HepG2 (cell line): ENCODE data around the gene ENTREP3. TPM values are rescaled to one million over a fixed set of nuclear protein-coding genes. Genes with fewer than 3 reads are reported as not detected.

Source experiments
- ATAC-seq: fragments of 200-7000 bp; cut with Tn5 transposase; 3 replicates; pipeline ENCODE4 v1.9.1; 2020; ENCODE audit warnings: mild to moderate bottlenecking, moderate library complexity
- BruUV-seq: library from RNA; stranded (reverse); fragments of 400-500 nt; replicated peaks from 2 replicates; lab custom pipeline; 2021; lab: Mats Ljungman, UMichigan
- CTCF ChIA-PET: fragments of 300-600 bp; formaldehyde crosslinking; extraction: SDS; loops from one replicate; lab custom pipeline; 2021; ENCODE audit warnings: low total read pairs, inconsistent platforms, low intra/inter-chr PET ratio; lab: Yijun Ruan, JAX
- POLR2A ChIA-PET: fragments of 350-600 bp; sonication (Branson Sonifier 250); formaldehyde crosslinking; loops from one replicate; lab custom pipeline; 2020; ENCODE audit warnings: antibody characterized with exemption, inconsistent platforms; lab: Yijun Ruan, JAX
- DNase-seq: peaks from one replicate; pipeline ENCODE4 v3.0.0-alpha.2; 2015; ENCODE audit warnings: low spot score
- FAIRE-seq: peaks from 3 replicates; lab custom pipeline; 2011; peaks lifted over from hg19 to GRCh38; lab: Jason Lieb, UNC
- H2AFZ ChIP-seq: one replicate; pipeline ENCODE4 v1.6.1; 2011; ENCODE audit warnings: low read length, inconsistent platforms
- H3K27ac ChIP-seq: fragments of 300-600 bp; 3 replicates; pipeline ENCODE4 v1.8.0; 2011; ENCODE audit warnings: mixed run types, mild to moderate bottlenecking, mixed read lengths, low read length, inconsistent platforms; ENCODE audit not compliant: insufficient read depth; ENCODE audit errors: extremely low read length
- H3K27me3 ChIP-seq, 2 experiments: fragments of 200-600 bp in 1 of 2; 2 replicates in 1 of 2; 3 replicates in 1 of 2; pipeline versions ENCODE4 v1.6.0 to v1.8.0; 2011; ENCODE audit warnings: low read length in 2 of 2, mild to moderate bottlenecking in 2 of 2, moderate library complexity in 2 of 2, inconsistent platforms in 1 of 2; ENCODE audit not compliant: insufficient read depth in 2 of 2, control insufficient read depth in 1 of 2
- H3K36me3 ChIP-seq, 2 experiments: fragments of 200-600 bp in 1 of 2; replicated peaks in 1 of 2; 2 replicates in 1 of 2; 3 replicates in 1 of 2; pipeline versions ENCODE4 v1.5.1 to v1.8.0; 2011; ENCODE audit warnings: low read length in 2 of 2, inconsistent platforms in 1 of 2; ENCODE audit not compliant: insufficient read depth in 2 of 2, control insufficient read depth in 1 of 2
- H3K4me1 ChIP-seq: 2 replicates; pipeline ENCODE4 v1.5.1; 2012; ENCODE audit warnings: low read length, inconsistent platforms; ENCODE audit not compliant: insufficient read depth
- H3K4me2 ChIP-seq: 2 replicates; pipeline ENCODE4 v1.6.0; 2011; ENCODE audit warnings: low read depth, low read length, inconsistent platforms
- H3K4me3 ChIP-seq, 3 experiments: fragments of 200-600 bp in 1 of 3; sonication (generic), shearing (Covaris generic) in 1 of 3; replicated peaks in 1 of 3; 2 replicates each; pipeline ENCODE4 v1.5.1; 2011 to 2016; ENCODE audit warnings: low read length in 3 of 3, inconsistent platforms in 2 of 3, low read depth in 2 of 3, mild to moderate bottlenecking in 2 of 3, control low read depth in 1 of 3, mixed read lengths in 1 of 3; ENCODE audit not compliant: insufficient read depth in 1 of 3
- H3K79me2 ChIP-seq: one replicate; pipeline ENCODE4 v1.6.1; 2011; ENCODE audit warnings: low read length, inconsistent platforms; ENCODE audit not compliant: insufficient read depth
- H3K9ac ChIP-seq: 2 replicates; pipeline ENCODE4 v1.6.0; 2011; ENCODE audit warnings: mild to moderate bottlenecking, low read depth, low read length, inconsistent platforms; ENCODE audit not compliant: insufficient read depth
- H3K9me3 ChIP-seq: 2 replicates; pipeline ENCODE4 v1.5.1; 2012; ENCODE audit warnings: mild to moderate bottlenecking, low read length
- H4K20me1 ChIP-seq: 2 replicates; pipeline ENCODE4 v1.6.0; 2011; ENCODE audit warnings: inconsistent platforms, mild to moderate bottlenecking, low read length, moderate library complexity; ENCODE audit not compliant: insufficient read depth
- MTF2 ChIP-seq: sonication (generic); formaldehyde crosslinking; IDR thresholded peaks from 2 replicates; pipeline ENCODE4 v1.5.0; 2020; ENCODE audit warnings: missing genetic modification reagents, borderline replicate concordance
- SNAPC2 ChIP-seq: sonication (generic); formaldehyde crosslinking; IDR thresholded peaks from 2 replicates; pipeline ENCODE4 v1.8.1; 2022; ENCODE audit warnings: mild to moderate bottlenecking, missing genetic modification reagents
- TBP ChIP-seq: sonication (generic); formaldehyde crosslinking; IDR thresholded peaks from 2 replicates; pipeline ENCODE4 v1.5.0; 2020; ENCODE audit warnings: missing genetic modification reagents
- ZNF101 ChIP-seq: sonication (generic); formaldehyde crosslinking; IDR thresholded peaks from 2 replicates; pipeline ENCODE4 v1.4.0; 2020; ENCODE audit warnings: mild to moderate bottlenecking, low read depth, missing genetic modification reagents, borderline replicate concordance
- ZNF225 ChIP-seq: sonication (generic); formaldehyde crosslinking; IDR thresholded peaks from 2 replicates; pipeline ENCODE4 v1.4.0; 2020; ENCODE audit warnings: mild to moderate bottlenecking, missing genetic modification reagents
- ZNF280B ChIP-seq: sonication (generic); formaldehyde crosslinking; IDR thresholded peaks from 2 replicates; pipeline ENCODE4 v1.5.0; 2020; ENCODE audit warnings: missing genetic modification reagents, mild to moderate bottlenecking, borderline replicate concordance
- ZNF501 ChIP-seq: sonication (generic); formaldehyde crosslinking; IDR thresholded peaks from 2 replicates; pipeline ENCODE4 v1.5.1; 2020; ENCODE audit warnings: mild to moderate bottlenecking, moderate library complexity, missing genetic modification reagents
- ZZZ3 ChIP-seq: sonication (generic); formaldehyde crosslinking; IDR thresholded peaks from 2 replicates; pipeline ENCODE4 v1.4.0; 2020; ENCODE audit warnings: missing genetic modification reagents, mild to moderate bottlenecking, borderline replicate concordance
- WGBS: methylation state at CpG from one replicate; pipeline ENCODE4 v1.1.6; 2017; ENCODE audit warnings: low lambda C conversion rate; 5-methylcytosine and 5-hydroxymethylcytosine counted together
- in situ Hi-C: cut with HindIII; loops from 2 replicates; pipeline ENCODE4 v1.10.0; 2017; ENCODE audit warnings: low pct_unique_long_range_greater_than_20kb; ENCODE audit not compliant: extremely low pct_ligation_motif_present
- intact Hi-C: fragments of 100-400 bp; cut with micrococcal nuclease; formaldehyde crosslinking; loops from one replicate; pipeline ENCODE4 v1.10.0; 2022; ENCODE audit not compliant: unreplicated experiment
- polyA plus RNA-seq, 8 experiments: library from polyadenylated mRNA; depleted of rRNA in 3 of 8; stranded (reverse) in 7 of 8; unstranded in 1 of 8; fragments of >200 nt; fragmentation: Illumina TruSeq in 4 of 8; extraction: Trizol in 4 of 8; gene quantifications; 2 replicates each; pipeline versions ENCODE4 v1.2.1 to v1.2.3, GENCODE V29; 2011 to 2016; ENCODE audit warnings: low read depth in 4 of 8, missing spikeins in 1 of 8, mixed read lengths in 1 of 8; ENCODE audit not compliant: insufficient read depth in 1 of 8
- total RNA-seq, 5 experiments: library from RNA; depleted of rRNA; stranded (reverse); fragments of >200 nt; fragmentation: Illumina TruSeq; extraction: Trizol; gene quantifications; 2 replicates each; pipeline ENCODE4 v1.2.3, GENCODE V29; 2016; ENCODE audit warnings: low read depth in 1 of 5
- TF ChIP-seq, protein P1 (sequence below): fragments of 450-650 bp; IDR thresholded peaks from 2 replicates; pipeline ENCODE4 v1.6.1; 2017
- TF ChIP-seq, protein P2 (sequence below): sonication (generic); formaldehyde crosslinking; IDR thresholded peaks from 2 replicates; pipeline ENCODE4 v1.4.0; 2020; ENCODE audit warnings: low read depth, missing genetic modification reagents

The ENTREP3 gene
- total and polyA plus RNA-seq, 2 of the 13 experiments (the other 11 are each of a cell fraction or from before 2014, with no cell fraction given), result 4.1 to 9.9 TPM

GRCh38 chr1:155207806-155208540, 47.3 kb downstream of the ENTREP3 start, which contains the start of gene THBS3 (continued):
- TF ChIP-seq ZZZ3, result no peak
- no peak for TF ChIP-seq ZNF501 (CRISPR knock-in tag)
- TF ChIP-seq MTF2 (CRISPR knock-in tag), result no peak
- TF ChIP-seq, all 625 proteins: peak for 5

DNA sequence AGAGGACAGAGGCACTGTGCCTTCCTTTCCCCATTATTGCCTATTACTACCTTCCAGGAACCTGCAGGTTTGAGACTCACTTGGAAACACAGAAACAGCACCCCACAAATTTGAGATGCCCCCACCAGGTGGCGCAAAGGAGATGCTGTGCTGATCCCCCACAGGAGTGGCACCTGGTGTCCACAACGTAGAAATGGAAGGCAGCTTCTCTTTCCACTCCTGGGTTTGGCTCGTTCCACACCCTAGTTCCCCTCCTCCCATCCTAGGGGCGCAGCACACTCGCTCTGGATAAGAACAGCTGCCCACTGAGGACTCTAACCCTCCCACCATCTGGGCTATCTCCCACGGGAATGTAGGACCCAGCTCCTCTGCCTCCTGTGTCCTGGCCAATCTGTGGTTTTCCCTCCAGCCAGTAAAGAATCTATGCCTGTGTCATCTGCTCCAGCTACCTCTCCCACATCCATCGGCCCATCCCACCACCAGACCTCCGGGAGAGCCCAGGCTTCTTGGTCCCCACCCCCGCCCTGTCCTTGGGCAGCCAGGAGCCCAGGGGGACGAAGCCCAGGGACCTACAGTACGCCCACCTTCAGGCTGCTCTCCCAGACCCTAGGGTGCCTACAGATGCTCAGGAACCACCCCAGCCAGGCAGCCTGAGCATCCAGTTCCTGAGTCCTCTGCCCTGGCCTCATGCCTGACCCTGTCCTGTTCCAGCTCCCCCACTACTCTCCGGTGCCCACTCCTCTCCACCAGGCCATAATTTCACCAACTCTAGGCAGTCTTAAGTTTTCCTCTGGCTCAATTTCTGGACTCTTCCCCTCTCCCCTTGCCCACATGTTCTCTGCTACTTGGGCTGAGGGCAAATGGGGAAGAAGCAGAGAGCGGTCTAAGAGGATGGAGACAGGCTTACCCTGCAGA, 48.1 kb downstream of the ENTREP3 start:
- H4K20me1 ChIP-seq, result no peaks in the 10 kb centered on the region
- no TSS peak for BruUV-seq
- H3K4me1 ChIP-seq, result peaks cover 29% of the 10 kb centered on the region
- ChIA-PET POLR2A (interaction anchor here (1.0 to 3.5 kb wide), 3 partner anchors 14 to 72 kb away, joined by 3 to 19 read pairs (median 5); no protein-coding TSS in a partner anchor), CTCF (interaction anchor here (0.7 to 2.4 kb wide), 8 partner anchors 14 to 387 kb away, joined by 3 to 13 read pairs (median 4); partner anchors contain the start of genes KRTCAP2 and TRIM46)
- peaks cover 3 to 5% of the 10 kb centered on the region in 2 experiments; a peak in 3 of 5 replicates for H3K36me3 ChIP-seq
- H3K9ac ChIP-seq, result peak overlapping the region; percentile 100; the same call in 1 of the 2 replicates
- peak overlapping the region in 2 of 3 experiments; percentile 32 to 99; a peak in 3 of 6 replicates for H3K4me3 ChIP-seq
- H3K27me3 ChIP-seq, result peaks cover 0 to 24% of the 10 kb centered on the region in 2 experiments; a peak in 4 of 5 replicates
- H3K4me2 ChIP-seq, result peak overlapping the region; percentile 100
- no peak overlapping the region for H3K27ac ChIP-seq
- no peaks in the 10 kb centered on the region for H3K9me3 ChIP-seq
- peak; percentile 72 for DNase-seq
- in situ Hi-C loops (loop anchor here (10.0 kb wide), 1 partner anchor 388 kb away; no protein-coding TSS in a partner anchor), intact Hi-C loops (loop anchor here (1.0 to 10.0 kb wide), 4 partner anchors 20 to 115 kb away; partner anchors contain the start of genes FDPS, PKLR and RUSC1)
- FAIRE-seq, result peak; percentile 88
- peak overlapping the region; percentile 51 for H2AFZ ChIP-seq
- H3K79me2 ChIP-seq, result peaks cover 13% of the 10 kb centered on the region
- 10% methylated on average over 9 of the region's 13 CpGs for WGBS
- ATAC-seq, result peak; percentile 55
- no peak for TF ChIP-seq ZNF225 (CRISPR knock-in tag)
- TF ChIP-seq, protein P1, sequence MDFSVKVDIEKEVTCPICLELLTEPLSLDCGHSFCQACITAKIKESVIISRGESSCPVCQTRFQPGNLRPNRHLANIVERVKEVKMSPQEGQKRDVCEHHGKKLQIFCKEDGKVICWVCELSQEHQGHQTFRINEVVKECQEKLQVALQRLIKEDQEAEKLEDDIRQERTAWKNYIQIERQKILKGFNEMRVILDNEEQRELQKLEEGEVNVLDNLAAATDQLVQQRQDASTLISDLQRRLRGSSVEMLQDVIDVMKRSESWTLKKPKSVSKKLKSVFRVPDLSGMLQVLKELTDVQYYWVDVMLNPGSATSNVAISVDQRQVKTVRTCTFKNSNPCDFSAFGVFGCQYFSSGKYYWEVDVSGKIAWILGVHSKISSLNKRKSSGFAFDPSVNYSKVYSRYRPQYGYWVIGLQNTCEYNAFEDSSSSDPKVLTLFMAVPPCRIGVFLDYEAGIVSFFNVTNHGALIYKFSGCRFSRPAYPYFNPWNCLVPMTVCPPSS, result no peak
- TF ChIP-seq, protein P2, sequence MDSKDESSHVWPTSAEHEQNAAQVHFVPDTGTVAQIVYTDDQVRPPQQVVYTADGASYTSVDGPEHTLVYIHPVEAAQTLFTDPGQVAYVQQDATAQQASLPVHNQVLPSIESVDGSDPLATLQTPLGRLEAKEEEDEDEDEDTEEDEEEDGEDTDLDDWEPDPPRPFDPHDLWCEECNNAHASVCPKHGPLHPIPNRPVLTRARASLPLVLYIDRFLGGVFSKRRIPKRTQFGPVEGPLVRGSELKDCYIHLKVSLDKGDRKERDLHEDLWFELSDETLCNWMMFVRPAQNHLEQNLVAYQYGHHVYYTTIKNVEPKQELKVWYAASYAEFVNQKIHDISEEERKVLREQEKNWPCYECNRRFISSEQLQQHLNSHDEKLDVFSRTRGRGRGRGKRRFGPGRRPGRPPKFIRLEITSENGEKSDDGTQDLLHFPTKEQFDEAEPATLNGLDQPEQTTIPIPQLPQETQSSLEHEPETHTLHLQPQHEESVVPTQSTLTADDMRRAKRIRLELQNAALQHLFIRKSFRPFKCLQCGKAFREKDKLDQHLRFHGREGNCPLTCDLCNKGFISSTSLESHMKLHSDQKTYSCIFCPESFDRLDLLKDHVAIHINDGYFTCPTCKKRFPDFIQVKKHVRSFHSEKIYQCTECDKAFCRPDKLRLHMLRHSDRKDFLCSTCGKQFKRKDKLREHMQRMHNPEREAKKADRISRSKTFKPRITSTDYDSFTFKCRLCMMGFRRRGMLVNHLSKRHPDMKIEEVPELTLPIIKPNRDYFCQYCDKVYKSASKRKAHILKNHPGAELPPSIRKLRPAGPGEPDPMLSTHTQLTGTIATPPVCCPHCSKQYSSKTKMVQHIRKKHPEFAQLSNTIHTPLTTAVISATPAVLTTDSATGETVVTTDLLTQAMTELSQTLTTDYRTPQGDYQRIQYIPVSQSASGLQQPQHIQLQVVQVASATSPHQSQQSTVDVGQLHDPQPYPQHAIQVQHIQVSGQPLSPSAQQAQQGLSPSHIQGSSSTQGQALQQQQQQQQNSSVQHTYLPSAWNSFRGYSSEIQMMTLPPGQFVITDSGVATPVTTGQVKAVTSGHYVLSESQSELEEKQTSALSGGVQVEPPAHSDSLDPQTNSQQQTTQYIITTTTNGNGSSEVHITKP (CRISPR knock-in tag), result no peak
- no peak for TF ChIP-seq SNAPC2
- TF ChIP-seq ZNF280B (CRISPR knock-in tag), result 0 out of 2 replicates have a peak, but pooled peaks have one; percentile 40
- TF ChIP-seq ZNF101 (CRISPR knock-in tag), result no peak
- TF ChIP-seq TBP, result no peak
